ENCODE measurements around the gene GCN1. TPM values are rescaled to one million over a fixed set of nuclear protein-coding genes. Genes with fewer than 3 reads are reported as not detected.

GCN1 gene
- total RNA-seq, 1 donor from 2014 or later = 92.3 TPM

- Mint-ChIP-seq H3K4me1 (ENCODE audit: low read depth) (peaks cover 3% of the 10 kb centered on the region), H3K27ac (ENCODE audit: unreplicated experiment) (no peak overlapping the region), H3K4me3 (ENCODE audit: unreplicated experiment) (no peak overlapping the region), H3K36me3 (ENCODE audit: low read depth) (peaks cover 9% of the 10 kb centered on the region), H3K27me3 (ENCODE audit: low read depth) (no peaks in the 10 kb centered on the region), H3K9me3 (ENCODE audit: low read depth) (no peaks in the 10 kb centered on the region)
- no peak for TF ChIP-seq CTCF (IDR thresholded peaks at IDR 0.05)
- DNase-seq (ENCODE audit: low spot score) = no peak
Observed at GRCh38 chr12:120099738-120100137, 94.8 kb downstream of the GCN1 start.

- DNase-seq (ENCODE audit: low spot score) = no peak
- Mint-ChIP-seq H3K4me1 (ENCODE audit: low read depth) (peaks cover 2% of the 10 kb centered on the region), H3K9me3 (ENCODE audit: low read depth) (no peaks in the 10 kb centered on the region), H3K4me3 (ENCODE audit: unreplicated experiment) (no peak overlapping the region), H3K27ac (ENCODE audit: unreplicated experiment) (no peak overlapping the region), H3K36me3 (ENCODE audit: low read depth) (peaks cover 9% of the 10 kb centered on the region), H3K27me3 (ENCODE audit: low read depth) (no peaks in the 10 kb centered on the region)
- no peak for TF ChIP-seq CTCF (IDR thresholded peaks at IDR 0.05)
Observed at GRCh38 chr12:120098756-120099470, 95.6 kb downstream of the GCN1 start.

DNA sequence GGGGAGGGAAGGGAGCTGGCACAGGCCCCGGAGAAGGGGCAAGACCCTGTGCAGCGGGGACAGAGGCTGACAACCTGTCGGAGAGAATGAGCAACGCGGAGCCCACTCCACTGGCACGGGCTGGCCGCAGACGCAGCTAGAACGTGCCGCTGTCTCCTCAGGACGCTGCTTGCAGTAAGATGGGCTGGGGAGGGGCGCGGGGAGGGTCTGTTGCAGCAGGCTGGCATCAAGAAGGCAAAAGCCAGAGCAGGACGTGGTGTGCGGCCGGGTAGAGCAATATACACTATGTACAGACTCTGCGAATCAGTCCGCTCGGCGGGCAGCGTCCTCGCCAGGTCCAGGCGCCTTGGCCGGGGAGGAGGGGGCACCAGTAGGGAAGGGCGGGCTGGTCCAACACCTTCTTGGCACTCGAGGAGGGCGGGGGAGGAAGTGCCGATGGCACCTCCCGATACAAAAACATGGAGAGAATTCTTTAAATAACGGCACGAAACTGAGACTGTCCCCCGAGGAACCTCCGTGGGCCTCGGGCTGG, 97.8 kb downstream of the GCN1 start:
- Mint-ChIP-seq H3K4me1 (ENCODE audit: low read depth) (peaks cover 2% of the 10 kb centered on the region), H3K36me3 (ENCODE audit: low read depth) (peaks cover 8% of the 10 kb centered on the region), H3K9me3 (ENCODE audit: low read depth) (no peaks in the 10 kb centered on the region), H3K27me3 (ENCODE audit: low read depth) (no peaks in the 10 kb centered on the region), H3K4me3 (ENCODE audit: unreplicated experiment) (no peak overlapping the region), H3K27ac (ENCODE audit: unreplicated experiment) (no peak overlapping the region)
- DNase-seq (ENCODE audit: low spot score) = no peak
- TF ChIP-seq CTCF (IDR thresholded peaks at IDR 0.05) = no peak

DNA sequence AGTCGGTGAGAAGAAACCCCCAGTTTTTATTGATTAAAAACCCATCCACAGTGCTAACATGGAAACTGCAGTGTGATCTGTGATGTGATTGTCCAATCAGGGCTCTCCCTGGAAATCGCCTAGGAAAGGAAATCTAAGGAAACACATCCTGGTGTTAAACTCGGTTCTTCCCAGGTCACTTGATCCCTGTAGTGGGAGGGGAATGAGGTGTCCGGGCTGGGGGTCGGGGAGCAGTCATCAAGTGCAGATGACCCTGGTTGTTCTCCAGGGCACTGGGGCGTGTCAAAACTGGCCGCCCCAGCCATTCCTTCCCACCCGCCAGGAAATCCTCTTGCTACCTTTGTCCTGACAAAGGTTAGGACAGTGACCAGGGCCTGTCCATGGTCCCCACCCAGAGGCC, 98.8 kb downstream of the GCN1 start:
- Mint-ChIP-seq H3K27me3 (ENCODE audit: low read depth) (no peaks in the 10 kb centered on the region), H3K4me1 (ENCODE audit: low read depth) (peaks cover 4% of the 10 kb centered on the region), H3K36me3 (ENCODE audit: low read depth) (peaks cover 14% of the 10 kb centered on the region), H3K9me3 (ENCODE audit: low read depth) (no peaks in the 10 kb centered on the region), H3K4me3 (ENCODE audit: unreplicated experiment) (no peak overlapping the region), H3K27ac (ENCODE audit: unreplicated experiment) (no peak overlapping the region)
- no peak for TF ChIP-seq CTCF (IDR thresholded peaks at IDR 0.05)
- no peak for DNase-seq (ENCODE audit: low spot score)

DNA sequence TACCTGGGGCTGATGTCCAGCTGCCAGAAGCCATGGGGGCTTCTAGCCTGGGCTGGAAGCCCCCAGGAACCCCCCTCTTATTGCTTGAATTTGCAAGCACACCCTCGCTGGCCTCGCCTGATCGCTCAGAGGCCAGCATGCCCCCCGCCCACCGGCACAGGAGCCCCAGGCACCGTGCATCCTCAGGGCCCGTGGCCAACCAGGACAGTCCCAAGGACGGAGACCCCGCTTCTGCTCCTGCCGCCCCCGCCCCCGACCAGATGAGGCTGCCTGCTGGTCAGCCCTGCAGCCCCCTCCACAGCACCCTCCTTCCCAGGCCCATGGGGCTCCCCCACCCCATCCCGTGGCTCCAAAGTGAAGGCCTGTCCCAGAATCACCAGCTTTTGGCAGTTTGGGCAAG, 99.2 kb downstream of the GCN1 start:
- H3K27ac Mint-ChIP-seq (ENCODE audit: unreplicated experiment) = no peak overlapping the region
- H3K4me1 Mint-ChIP-seq (ENCODE audit: low read depth) = peaks cover 4% of the 10 kb centered on the region
- peaks cover 14% of the 10 kb centered on the region for H3K36me3 Mint-ChIP-seq (ENCODE audit: low read depth)
- H3K4me3 Mint-ChIP-seq (ENCODE audit: unreplicated experiment) = no peak overlapping the region
- no peaks in the 10 kb centered on the region for H3K27me3 Mint-ChIP-seq (ENCODE audit: low read depth)
- DNase-seq (ENCODE audit: low spot score) = no peak
- no peaks in the 10 kb centered on the region for H3K9me3 Mint-ChIP-seq (ENCODE audit: low read depth)
- TF ChIP-seq CTCF (IDR thresholded peaks at IDR 0.05) = no peak
